H1 (cell line): ENCODE data around the gene TXNDC15. TPM values are rescaled to one million over a fixed set of nuclear protein-coding genes. Genes with fewer than 3 reads are reported as not detected.
"Not testable (repeated sequence)": the region's sequence is repeated elsewhere in the genome, so short reads cannot be mapped to it uniquely, and the experiment has no call there.

Experiments
- CTCF ChIA-PET: fragments of 300-600 bp; sonication (Branson Sonifier 250); formaldehyde crosslinking; loops from one replicate; lab custom pipeline; 2021; ENCODE audit not compliant: partially characterized antibody; lab: Charles Lee
- POLR2A ChIA-PET: fragments of 300-600 bp; sonication (Branson Sonifier 250); formaldehyde crosslinking; loops from one replicate; lab custom pipeline; 2021; ENCODE audit warnings: inconsistent platforms; ENCODE audit not compliant: partially characterized antibody; lab: Charles Lee
- DNase-seq, 2 experiments: peaks; one replicate each; pipeline versions ENCODE4 v3.0.0 to v3.0.0-alpha.2; 2010 to 2022; ENCODE audit warnings: low spot score in 2 of 2, low read depth in 1 of 2, mixed read lengths in 1 of 2
- FAIRE-seq: peaks from 2 replicates; lab custom pipeline; 2011; peaks lifted over from hg19 to GRCh38; lab: Jason Lieb, UNC
- H2AFZ ChIP-seq: 2 replicates; pipeline ENCODE4 v1.8.1; 2012; ENCODE audit warnings: low read length, inconsistent platforms
- H2AK5ac ChIP-seq: 2 replicates; pipeline ENCODE4 v1.6.1; 2013; ENCODE audit warnings: low read depth, low read length
- H2BK120ac ChIP-seq: replicated peaks from 2 replicates; pipeline ENCODE3; 2013; ENCODE audit warnings: low read depth, low read length, inconsistent platforms
- H2BK12ac ChIP-seq: 2 replicates; pipeline ENCODE4 v1.6.1; 2013; ENCODE audit warnings: low read depth, low read length
- H2BK15ac ChIP-seq: 2 replicates; pipeline ENCODE4 v1.6.1; 2013; ENCODE audit warnings: low read length
- H2BK20ac ChIP-seq: 2 replicates; pipeline ENCODE4 v1.6.1; 2013; ENCODE audit warnings: low read length
- H2BK5ac ChIP-seq: 2 replicates; pipeline ENCODE4 v1.6.1; 2013; ENCODE audit warnings: low read depth, low read length
- H3K14ac ChIP-seq: 2 replicates; pipeline ENCODE4 v1.6.1; 2013; ENCODE audit warnings: inconsistent platforms; ENCODE audit not compliant: insufficient read length
- H3K18ac ChIP-seq: 2 replicates; pipeline ENCODE4 v1.6.1; 2013; ENCODE audit warnings: low read length; ENCODE audit errors: extremely low read depth
- H3K23ac ChIP-seq: 2 replicates; pipeline ENCODE4 v1.6.1; 2013; ENCODE audit warnings: inconsistent platforms; ENCODE audit not compliant: insufficient read length
- H3K23me2 ChIP-seq: 2 replicates; pipeline ENCODE4 v1.6.1; 2013; ENCODE audit warnings: low read depth, low read length
- H3K27ac ChIP-seq: 2 replicates; pipeline ENCODE4 v1.6.1; 2011; ENCODE audit warnings: low read depth, low read length, inconsistent platforms
- H3K27me3 ChIP-seq, 4 experiments: replicated peaks in 1 of 4; 1 replicate in 1 of 4; 2 replicates in 3 of 4; pipeline versions ENCODE4 v1.6.1 to v1.8.1; 2011 to 2013; ENCODE audit warnings: low read length in 3 of 4, mild to moderate bottlenecking in 3 of 4, inconsistent platforms in 2 of 4, mixed read lengths in 2 of 4, moderate library complexity in 1 of 4; ENCODE audit not compliant: control insufficient read depth in 3 of 4, insufficient read depth in 3 of 4; ENCODE audit errors: extremely low read depth in 1 of 4
- H3K36me3 ChIP-seq, 4 experiments: 2 replicates each; pipeline versions ENCODE4 v1.6.1 to v1.8.1; 2011 to 2013; ENCODE audit warnings: mild to moderate bottlenecking in 4 of 4, low read length in 3 of 4, moderate library complexity in 2 of 4, control low read depth in 1 of 4, inconsistent platforms in 1 of 4; ENCODE audit not compliant: insufficient read depth in 4 of 4, control insufficient read depth in 2 of 4
- H3K4ac ChIP-seq: replicated peaks from 2 replicates; pipeline ENCODE3; 2013; ENCODE audit warnings: low read length, low read depth, mixed read lengths, inconsistent platforms; ENCODE audit not compliant: insufficient read length
- H3K4me1 ChIP-seq, 4 experiments: replicated peaks in 1 of 4; 1 replicate in 1 of 4; 2 replicates in 3 of 4; pipeline versions ENCODE4 v1.6.1 to v1.8.1; 2011 to 2013; ENCODE audit warnings: low read length in 3 of 4, inconsistent platforms in 2 of 4, mixed read lengths in 1 of 4; ENCODE audit not compliant: insufficient read depth in 4 of 4, control insufficient read depth in 3 of 4
- H3K4me2 ChIP-seq, 2 experiments: 2 replicates each; pipeline versions ENCODE4 v1.6.1 to v1.8.1; 2011 to 2013; ENCODE audit warnings: low read depth in 2 of 2, low read length in 2 of 2, control low read depth in 1 of 2, inconsistent platforms in 1 of 2, mild to moderate bottlenecking in 1 of 2; ENCODE audit not compliant: insufficient read depth in 1 of 2
- H3K4me3 ChIP-seq, 4 experiments: fragments of 200-600, 300-600 bp in 1 of 4; sonication (generic), shearing (Covaris generic), sonication (Bioruptor Twin) in 1 of 4; 2 replicates each; pipeline versions ENCODE4 v1.5.1 to v1.8.1; 2011 to 2016; ENCODE audit warnings: low read length in 4 of 4, low read depth in 3 of 4, control low read depth in 2 of 4, inconsistent platforms in 2 of 4, mild to moderate bottlenecking in 2 of 4, mixed read lengths in 1 of 4, moderate library complexity in 1 of 4; ENCODE audit not compliant: insufficient read depth in 2 of 4; ENCODE audit errors: extremely low read depth in 1 of 4
- H3K56ac ChIP-seq: replicated peaks from 2 replicates; pipeline ENCODE3; 2013; ENCODE audit warnings: low read depth, mild to moderate bottlenecking, mixed read lengths, low read length, inconsistent platforms; ENCODE audit not compliant: insufficient read length
- H3K79me1 ChIP-seq: 2 replicates; pipeline ENCODE4 v1.6.1; 2013; ENCODE audit warnings: low read depth, low read length, control low read depth
- H3K79me2 ChIP-seq, 2 experiments: 2 replicates each; pipeline versions ENCODE4 v1.6.1 to v1.8.1; 2012 to 2013; ENCODE audit warnings: low read length in 2 of 2, mild to moderate bottlenecking in 2 of 2, inconsistent platforms in 1 of 2; ENCODE audit not compliant: insufficient read depth in 2 of 2, control insufficient read depth in 1 of 2
- H3K9ac ChIP-seq, 4 experiments: replicated peaks in 1 of 4; 1 replicate in 1 of 4; 2 replicates in 3 of 4; pipeline versions ENCODE4 v1.6.1 to v1.8.1; 2011 to 2013; ENCODE audit warnings: low read depth in 3 of 4, low read length in 3 of 4, control low read depth in 2 of 4, mild to moderate bottlenecking in 2 of 4, moderate library complexity in 2 of 4, inconsistent platforms in 1 of 4; ENCODE audit errors: extremely low read depth in 1 of 4
- H3K9me3 ChIP-seq, 2 experiments: 2 replicates each; pipeline versions ENCODE4 v1.6.1 to v1.8.1; 2012 to 2013; ENCODE audit warnings: mild to moderate bottlenecking in 2 of 2, moderate library complexity in 2 of 2, control low read depth in 1 of 2, inconsistent platforms in 1 of 2, low read depth in 1 of 2, low read length in 1 of 2, mixed read lengths in 1 of 2; ENCODE audit not compliant: insufficient read depth in 2 of 2
- H4K20me1 ChIP-seq, 2 experiments: replicated peaks in 1 of 2; 2 replicates each; pipeline versions ENCODE3 to v1.8.1; 2011 to 2013; ENCODE audit warnings: inconsistent platforms in 2 of 2, low read length in 2 of 2, mild to moderate bottlenecking in 1 of 2; ENCODE audit not compliant: insufficient read depth in 2 of 2, control insufficient read depth in 1 of 2
- H4K5ac ChIP-seq: 2 replicates; pipeline ENCODE4 v1.6.1; 2013; ENCODE audit warnings: low read length, low read depth, mixed read lengths, inconsistent platforms; ENCODE audit not compliant: insufficient read length
- H4K8ac ChIP-seq: 2 replicates; pipeline ENCODE4 v1.8.0; 2013; ENCODE audit warnings: mild to moderate bottlenecking, moderate library complexity, low read length, inconsistent platforms; ENCODE audit not compliant: insufficient read depth; ENCODE audit errors: extremely low read depth
- H4K91ac ChIP-seq: replicated peaks from 2 replicates; pipeline ENCODE3; 2013; ENCODE audit warnings: low read length, mixed read lengths, inconsistent platforms; ENCODE audit not compliant: insufficient read length
- WGBS, 2 experiments: shearing (Covaris generic) in 1 of 2; methylation state at CpG; one replicate each; pipeline versions ENCODE4 v1.1.6 to v1.1.7; 2013 to 2015; ENCODE audit warnings: low lambda C conversion rate in 2 of 2, mixed read lengths in 2 of 2, inconsistent platforms in 1 of 2, low coverage in 1 of 2, missing lambda C conversion rate in 1 of 2; ENCODE audit not compliant: insufficient replicate concordance in 2 of 2, insufficient coverage in 1 of 2, insufficient read length in 1 of 2; ENCODE audit errors: extremely low coverage in 1 of 2, missing lambda C conversion rate in 1 of 2; 5-methylcytosine and 5-hydroxymethylcytosine counted together
- polyA plus RNA-seq, 7 experiments: library from polyadenylated mRNA; depleted of rRNA in 3 of 7; stranded (reverse) in 5 of 7; unstranded in 2 of 7; fragments of >200 nt in 5 of 7; fragments of 200-250 nt in 2 of 7; gene quantifications; 1 replicate in 5 of 7; 2 replicates in 1 of 7; 4 replicates in 1 of 7; pipeline versions ENCODE4 v1.2.1 to v1.2.3, GENCODE V29; 2011 to 2013; ENCODE audit warnings: missing spikeins in 2 of 7, mixed read lengths in 2 of 7
- total RNA-seq: library from RNA; stranded (reverse); fragmentation: NEBNext Ultra II Directional; extraction: Animal tissue kit (Norgen Biotek cat#: 25700); gene quantifications from 2 replicates; pipeline ENCODE4 v1.2.1, GENCODE V29; 2021

Gene TXNDC15
- total and polyA plus RNA-seq, 2 of the 8 experiments (the other 6 are each of a cell fraction or from before 2014, with no cell fraction given), result 20.1 to 30.8 TPM

DNA sequence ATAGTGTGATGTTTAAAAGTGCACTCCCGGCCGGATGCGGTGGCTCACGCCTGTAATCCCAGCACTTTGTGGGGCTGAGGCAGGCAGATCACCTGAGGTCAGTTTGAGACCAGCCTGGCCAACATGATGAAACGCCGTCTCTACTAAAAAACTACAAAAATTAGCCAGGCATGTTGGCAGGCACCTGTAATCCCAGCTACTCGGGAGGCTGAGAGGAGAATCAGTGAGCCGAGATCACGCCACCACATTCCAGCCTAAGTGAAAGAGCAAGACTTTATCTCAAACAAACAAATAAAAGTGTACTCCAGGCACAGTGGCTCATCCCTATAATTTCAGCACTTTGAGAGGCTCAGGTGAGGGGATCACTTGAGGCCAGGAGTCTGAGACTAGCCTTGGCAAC, 35.8 kb upstream of the TXNDC15 start:
- ChIA-PET CTCF (interaction anchor here (0.6 kb wide), 1 partner anchor 50 kb away, joined by 3 read pairs; no protein-coding TSS in a partner anchor), POLR2A (interaction anchor here (0.9 to 1.6 kb wide), 2 partner anchors 14 to 36 kb away, joined by 3 read pairs; no protein-coding TSS in a partner anchor)
- H3K27ac ChIP-seq, H3K79me1 ChIP-seq, H3K4me2 ChIP-seq, H2AK5ac ChIP-seq, H3K4ac ChIP-seq, H3K23ac ChIP-seq, H2BK15ac ChIP-seq, H3K27me3 ChIP-seq, H4K91ac ChIP-seq, H4K8ac ChIP-seq, H4K5ac ChIP-seq, H3K79me2 ChIP-seq, H2BK120ac ChIP-seq, H3K4me3 ChIP-seq, H3K23me2 ChIP-seq, H3K4me1 ChIP-seq, H3K14ac ChIP-seq, FAIRE-seq, H3K9me3 ChIP-seq, H2BK12ac ChIP-seq, H3K9ac ChIP-seq, H2AFZ ChIP-seq, H4K20me1 ChIP-seq, H2BK5ac ChIP-seq, H2BK20ac ChIP-seq, H3K56ac ChIP-seq, DNase-seq, H3K18ac ChIP-seq: not testable (repeated sequence)
- WGBS, 2 experiments, result 97% methylated on average over 9 of the region's 9 CpGs; no CpG with 5 or more reads in 1 of the 2 experiments
- peaks cover 0 to 33% (median 10%) of the 10 kb centered on the region in 4 experiments; a peak in 6 of 8 replicates for H3K36me3 ChIP-seq
